ENCODE data around the gene SORCS1. TPM values are rescaled to one million over a fixed set of nuclear protein-coding genes. Genes with fewer than 3 reads are reported as not detected.

The SORCS1 gene
- total and polyA plus RNA-seq, 4 donors, result 0.08 to 0.21 (median 0.09) TPM; not detected in 1

- Histone ChIP-seq H3K4me3 (ENCODE audit: low read depth in 1 of 3, low read length in 3 of 3) (no peak overlapping the region), H3K36me3 (ENCODE audit: control insufficient read depth in 4 of 4, insufficient read depth in 3 of 4, low read depth in 1 of 4, low read length in 3 of 4) (no peaks in the 10 kb centered on the region), H3K27me3 (ENCODE audit: control insufficient read depth in 4 of 4, insufficient read depth in 4 of 4, low read length in 3 of 4) (peaks cover 0 to 2% (median 0%) of the 10 kb centered on the region in 4 donors), H3K4me1 (ENCODE audit: control insufficient read depth in 4 of 4, insufficient read depth in 4 of 4, low read length in 3 of 4) (no peaks in the 10 kb centered on the region), H3K9ac (ENCODE audit: low read depth in 1 of 2, low read length in 2 of 2) (no peak overlapping the region), H3K9me3 (ENCODE audit: control insufficient read depth in 4 of 4, low read length in 3 of 4) (no peaks in the 10 kb centered on the region), H3K27ac (ENCODE audit: low read depth in 1 of 2, low read length in 2 of 2) (no peak overlapping the region)
- DNase-seq (ENCODE audit: low spot score), result no peak
- no peak for TF ChIP-seq RAD21 (IDR thresholded peaks at IDR 0.05)
- TF ChIP-seq FOXA2 (IDR thresholded peaks at IDR 0.05), result no peak
- TF ChIP-seq MAX (IDR thresholded peaks at IDR 0.05), result no peak
- TF ChIP-seq CTCF (IDR thresholded peaks at IDR 0.05; ENCODE audit: low read depth, low read length, missing input control), result no peak
- WGBS, result 73% methylated on average over 10 of the region's 10 CpGs
Observed at GRCh38 chr10:106825576-106826364, 338.7 kb downstream of the SORCS1 start.

GRCh38 chr10:106820579-106820978 lies 343.9 kb downstream of the SORCS1 start:
- no peak overlapping the region for H3K4me3 ChIP-seq (ENCODE audit: low read depth in 1 of 3, low read length in 3 of 3)
- no peak for TF ChIP-seq SP1 (IDR thresholded peaks at IDR 0.05)
- no peak for TF ChIP-seq MAX (IDR thresholded peaks at IDR 0.05)
- no peak for TF ChIP-seq TAF1 (conservative IDR thresholded peaks at IDR 0.05)
- no peak for TF ChIP-seq FOXA2 (IDR thresholded peaks at IDR 0.05)
- no peak for TF ChIP-seq YY1 (IDR thresholded peaks at IDR 0.05)
- no peak for TF ChIP-seq EGR1 (IDR thresholded peaks at IDR 0.05; ENCODE audit: low read depth in 2 of 2)
- TF ChIP-seq RXRA (IDR thresholded peaks at IDR 0.05), result no peak
- TF ChIP-seq, protein P1, sequence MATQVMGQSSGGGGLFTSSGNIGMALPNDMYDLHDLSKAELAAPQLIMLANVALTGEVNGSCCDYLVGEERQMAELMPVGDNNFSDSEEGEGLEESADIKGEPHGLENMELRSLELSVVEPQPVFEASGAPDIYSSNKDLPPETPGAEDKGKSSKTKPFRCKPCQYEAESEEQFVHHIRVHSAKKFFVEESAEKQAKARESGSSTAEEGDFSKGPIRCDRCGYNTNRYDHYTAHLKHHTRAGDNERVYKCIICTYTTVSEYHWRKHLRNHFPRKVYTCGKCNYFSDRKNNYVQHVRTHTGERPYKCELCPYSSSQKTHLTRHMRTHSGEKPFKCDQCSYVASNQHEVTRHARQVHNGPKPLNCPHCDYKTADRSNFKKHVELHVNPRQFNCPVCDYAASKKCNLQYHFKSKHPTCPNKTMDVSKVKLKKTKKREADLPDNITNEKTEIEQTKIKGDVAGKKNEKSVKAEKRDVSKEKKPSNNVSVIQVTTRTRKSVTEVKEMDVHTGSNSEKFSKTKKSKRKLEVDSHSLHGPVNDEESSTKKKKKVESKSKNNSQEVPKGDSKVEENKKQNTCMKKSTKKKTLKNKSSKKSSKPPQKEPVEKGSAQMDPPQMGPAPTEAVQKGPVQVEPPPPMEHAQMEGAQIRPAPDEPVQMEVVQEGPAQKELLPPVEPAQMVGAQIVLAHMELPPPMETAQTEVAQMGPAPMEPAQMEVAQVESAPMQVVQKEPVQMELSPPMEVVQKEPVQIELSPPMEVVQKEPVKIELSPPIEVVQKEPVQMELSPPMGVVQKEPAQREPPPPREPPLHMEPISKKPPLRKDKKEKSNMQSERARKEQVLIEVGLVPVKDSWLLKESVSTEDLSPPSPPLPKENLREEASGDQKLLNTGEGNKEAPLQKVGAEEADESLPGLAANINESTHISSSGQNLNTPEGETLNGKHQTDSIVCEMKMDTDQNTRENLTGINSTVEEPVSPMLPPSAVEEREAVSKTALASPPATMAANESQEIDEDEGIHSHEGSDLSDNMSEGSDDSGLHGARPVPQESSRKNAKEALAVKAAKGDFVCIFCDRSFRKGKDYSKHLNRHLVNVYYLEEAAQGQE (IDR thresholded peaks at IDR 0.05), result no peak
- TF ChIP-seq HNF4A (conservative IDR thresholded peaks at IDR 0.05), result no peak
- TF ChIP-seq, protein P2, sequence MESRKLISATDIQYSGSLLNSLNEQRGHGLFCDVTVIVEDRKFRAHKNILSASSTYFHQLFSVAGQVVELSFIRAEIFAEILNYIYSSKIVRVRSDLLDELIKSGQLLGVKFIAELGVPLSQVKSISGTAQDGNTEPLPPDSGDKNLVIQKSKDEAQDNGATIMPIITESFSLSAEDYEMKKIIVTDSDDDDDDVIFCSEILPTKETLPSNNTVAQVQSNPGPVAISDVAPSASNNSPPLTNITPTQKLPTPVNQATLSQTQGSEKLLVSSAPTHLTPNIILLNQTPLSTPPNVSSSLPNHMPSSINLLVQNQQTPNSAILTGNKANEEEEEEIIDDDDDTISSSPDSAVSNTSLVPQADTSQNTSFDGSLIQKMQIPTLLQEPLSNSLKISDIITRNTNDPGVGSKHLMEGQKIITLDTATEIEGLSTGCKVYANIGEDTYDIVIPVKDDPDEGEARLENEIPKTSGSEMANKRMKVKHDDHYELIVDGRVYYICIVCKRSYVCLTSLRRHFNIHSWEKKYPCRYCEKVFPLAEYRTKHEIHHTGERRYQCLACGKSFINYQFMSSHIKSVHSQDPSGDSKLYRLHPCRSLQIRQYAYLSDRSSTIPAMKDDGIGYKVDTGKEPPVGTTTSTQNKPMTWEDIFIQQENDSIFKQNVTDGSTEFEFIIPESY (IDR thresholded peaks at IDR 0.05), result no peak
- TF ChIP-seq, protein P3, sequence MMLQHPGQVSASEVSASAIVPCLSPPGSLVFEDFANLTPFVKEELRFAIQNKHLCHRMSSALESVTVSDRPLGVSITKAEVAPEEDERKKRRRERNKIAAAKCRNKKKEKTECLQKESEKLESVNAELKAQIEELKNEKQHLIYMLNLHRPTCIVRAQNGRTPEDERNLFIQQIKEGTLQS (IDR thresholded peaks at IDR 0.05), result no peak
- no peak for TF ChIP-seq GABPA (IDR thresholded peaks at IDR 0.05 in 1 of 2, conservative IDR thresholded peaks at IDR 0.05 in 1 of 2)
- TF ChIP-seq FOXA1 (IDR thresholded peaks at IDR 0.05), result no peak
- TF ChIP-seq RAD21 (IDR thresholded peaks at IDR 0.05), result no peak
- TF ChIP-seq HNF4G (IDR thresholded peaks at IDR 0.05), result no peak
- TF ChIP-seq CTCF (IDR thresholded peaks at IDR 0.05; ENCODE audit: low read depth, low read length, missing input control), result no peak
- TF ChIP-seq NR2F2 (IDR thresholded peaks at IDR 0.05), result no peak
- no peaks in the 10 kb centered on the region for H3K4me1 ChIP-seq (ENCODE audit: control insufficient read depth in 4 of 4, insufficient read depth in 4 of 4, low read length in 3 of 4)
- no peak overlapping the region for H3K9ac ChIP-seq (ENCODE audit: low read depth in 1 of 2, low read length in 2 of 2)
- no peaks in the 10 kb centered on the region for H3K9me3 ChIP-seq (ENCODE audit: control insufficient read depth in 4 of 4, low read length in 3 of 4)
- peaks cover 0 to 2% (median 0%) of the 10 kb centered on the region in 4 donors for H3K27me3 ChIP-seq (ENCODE audit: control insufficient read depth in 4 of 4, insufficient read depth in 4 of 4, low read length in 3 of 4)
- 88% methylated on average over 3 of the region's 3 CpGs for WGBS
- H3K27ac ChIP-seq (ENCODE audit: low read depth in 1 of 2, low read length in 2 of 2), result no peak overlapping the region
- DNase-seq (ENCODE audit: low spot score), result no peak
- H3K36me3 ChIP-seq (ENCODE audit: control insufficient read depth in 4 of 4, insufficient read depth in 3 of 4, low read depth in 1 of 4, low read length in 3 of 4), result no peaks in the 10 kb centered on the region
